ENCODE measurements around the gene ACADS.
"Not testable (repeated sequence)": the region's sequence is repeated elsewhere in the genome, so short reads cannot be mapped to it uniquely, and the experiment has no call there.

ACADS gene

DNA sequence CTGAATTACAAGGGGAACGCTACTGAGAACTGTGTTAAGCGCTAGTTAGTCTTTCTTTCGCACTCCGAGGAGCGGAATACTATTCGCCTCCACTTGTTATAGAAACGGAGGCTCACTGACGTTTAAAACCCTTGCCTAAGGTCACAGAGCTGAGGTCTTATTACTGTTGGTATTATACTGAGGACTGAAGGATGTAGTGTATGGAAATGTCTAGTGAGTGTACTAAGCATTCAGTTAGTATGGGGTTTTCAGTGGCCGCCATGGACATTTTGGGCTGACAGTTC, 826 bp downstream of the ACADS start:
- Histone ChIP-seq H3K27ac (no peak overlapping the region), H3K4me3 (peak overlapping the region; percentile 75), H3K9ac (ENCODE audit: insufficient read length) (no peak overlapping the region), H3K9me3 (ENCODE audit: low read depth, low read length) (no peaks in the 10 kb centered on the region), H3K36me3 (ENCODE audit: insufficient read depth, low read length) (peaks cover 23% of the 10 kb centered on the region)
- no peak for DNase-seq (ENCODE audit: low read depth, low spot score)
- TF ChIP-seq EZH2 (IDR thresholded peaks at IDR 0.05), result no peak
- no peak for TF ChIP-seq POLR2AphosphoS5 (IDR thresholded peaks at IDR 0.05; ENCODE audit: borderline replicate concordance, low read depth, low read length)
- TF ChIP-seq FOXP2 (optimal IDR thresholded peaks at IDR 0.05; ENCODE audit: control extremely low read depth, extremely low read length, insufficient read depth), result no peak

DNA sequence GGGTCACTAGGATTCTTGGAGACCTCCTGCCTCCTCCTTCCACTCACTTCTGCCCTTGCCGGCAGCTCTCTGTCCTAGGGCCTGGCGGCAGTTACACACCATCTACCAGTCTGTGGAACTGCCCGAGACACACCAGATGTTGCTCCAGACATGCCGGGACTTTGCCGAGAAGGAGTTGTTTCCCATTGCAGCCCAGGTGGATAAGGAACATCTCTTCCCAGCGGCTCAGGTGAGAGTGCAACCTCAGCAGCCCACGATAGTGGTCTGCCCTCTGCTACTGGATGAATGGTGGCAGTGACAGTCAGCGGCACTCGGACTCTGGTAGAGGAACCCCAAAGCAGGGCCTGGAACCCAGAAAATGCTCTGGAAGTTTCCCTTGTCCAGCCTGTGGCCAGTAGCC, 1.3 kb downstream of the ACADS start:
- TF ChIP-seq FOXP2 (optimal IDR thresholded peaks at IDR 0.05; ENCODE audit: control extremely low read depth, extremely low read length, insufficient read depth) (no peak), EZH2 (IDR thresholded peaks at IDR 0.05) (no peak), POLR2AphosphoS5 (IDR thresholded peaks at IDR 0.05; ENCODE audit: borderline replicate concordance, low read depth, low read length) (no peak)
- H3K9ac ChIP-seq (ENCODE audit: insufficient read length), result no peak overlapping the region
- peaks cover 18% of the 10 kb centered on the region for H3K36me3 ChIP-seq (ENCODE audit: insufficient read depth, low read length)
- H3K4me3 ChIP-seq, result no peak overlapping the region
- H3K27ac ChIP-seq, result no peak overlapping the region
- H3K9me3 ChIP-seq (ENCODE audit: low read depth, low read length), result no peaks in the 10 kb centered on the region
- no peak for DNase-seq (ENCODE audit: low read depth, low spot score)

DNA sequence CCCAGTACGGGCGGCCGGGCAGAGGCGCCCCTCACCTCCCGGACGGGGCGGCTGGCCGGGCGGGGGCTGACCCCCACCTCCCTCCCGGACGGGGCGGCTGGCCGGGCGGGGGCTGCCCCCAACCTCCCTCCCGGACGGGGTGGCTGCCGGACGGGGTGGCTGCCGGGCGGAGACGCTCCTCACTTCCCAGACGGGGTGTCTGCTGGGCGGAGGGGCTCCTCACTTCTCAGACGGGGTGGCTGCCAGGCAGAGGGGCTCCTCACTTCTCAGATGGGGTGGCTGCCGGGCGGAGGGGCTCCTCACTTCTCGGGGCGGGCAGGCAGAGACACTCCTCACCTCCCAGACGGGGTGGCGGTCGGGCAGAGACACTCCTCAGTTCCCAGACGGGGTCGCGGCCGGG, 6.6 kb downstream of the ACADS start:
- H3K4me3 ChIP-seq; H3K9ac ChIP-seq (ENCODE audit: insufficient read length); DNase-seq (ENCODE audit: low read depth, low spot score); H3K36me3 ChIP-seq (ENCODE audit: insufficient read depth, low read length); H3K27ac ChIP-seq; H3K9me3 ChIP-seq (ENCODE audit: low read depth, low read length): not testable (repeated sequence)

DNA sequence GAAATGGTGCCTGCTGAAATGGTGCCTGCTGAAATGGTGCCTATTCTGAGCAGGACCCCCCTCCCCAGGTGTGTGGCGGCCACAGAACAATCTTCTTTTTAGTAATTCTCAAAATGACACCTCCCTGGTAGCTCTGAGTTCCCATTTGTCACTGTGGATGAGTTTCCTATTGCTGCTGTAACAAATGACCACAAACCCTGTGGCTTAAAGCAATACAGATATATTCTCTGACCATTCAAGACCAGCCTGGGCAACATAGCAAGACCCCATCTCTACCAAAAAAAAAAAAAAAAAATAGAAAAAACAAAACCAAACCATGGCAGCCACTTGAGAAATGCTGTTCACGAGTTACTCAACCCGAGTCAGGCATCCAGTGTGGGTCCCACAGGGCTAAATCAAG, 7.9 kb downstream of the ACADS start:
- no peaks in the 10 kb centered on the region for H3K36me3 ChIP-seq (ENCODE audit: insufficient read depth, low read length)
- H3K9ac ChIP-seq (ENCODE audit: insufficient read length), result no peak overlapping the region
- H3K4me3 ChIP-seq, result no peak overlapping the region
- no peak for TF ChIP-seq FOXP2 (optimal IDR thresholded peaks at IDR 0.05; ENCODE audit: control extremely low read depth, extremely low read length, insufficient read depth)
- TF ChIP-seq POLR2AphosphoS5 (IDR thresholded peaks at IDR 0.05; ENCODE audit: borderline replicate concordance, low read depth, low read length), result no peak
- TF ChIP-seq EZH2 (IDR thresholded peaks at IDR 0.05), result no peak
- DNase-seq (ENCODE audit: low read depth, low spot score), result no peak
- no peaks in the 10 kb centered on the region for H3K9me3 ChIP-seq (ENCODE audit: low read depth, low read length)
- H3K27ac ChIP-seq, result no peak overlapping the region

DNA sequence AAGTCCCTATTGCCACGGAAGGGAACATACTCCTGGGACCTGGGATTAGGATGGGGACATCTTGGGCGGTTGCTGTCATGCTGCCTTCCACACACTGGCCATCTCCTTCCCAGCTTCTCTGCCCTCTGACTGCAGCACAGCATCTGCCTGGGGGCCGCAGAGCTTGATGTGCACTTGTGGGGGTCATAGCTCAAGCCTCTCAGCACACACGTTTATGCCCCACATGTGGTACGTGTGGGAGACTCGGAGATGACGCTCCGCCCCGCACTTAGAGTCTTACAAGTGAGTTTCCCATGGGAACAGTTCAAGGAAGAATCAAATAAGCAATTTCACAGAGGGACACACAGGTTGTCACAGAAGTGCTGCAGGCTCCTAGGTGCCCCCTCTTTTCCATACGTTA, 8.6 kb downstream of the ACADS start:
- Histone ChIP-seq H3K36me3 (ENCODE audit: insufficient read depth, low read length) (no peaks in the 10 kb centered on the region), H3K27ac (no peak overlapping the region), H3K4me3 (no peak overlapping the region), H3K9me3 (ENCODE audit: low read depth, low read length) (no peaks in the 10 kb centered on the region), H3K9ac (ENCODE audit: insufficient read length) (no peak overlapping the region)
- TF ChIP-seq FOXP2 (optimal IDR thresholded peaks at IDR 0.05; ENCODE audit: control extremely low read depth, extremely low read length, insufficient read depth) (no peak), EZH2 (IDR thresholded peaks at IDR 0.05) (no peak), POLR2AphosphoS5 (IDR thresholded peaks at IDR 0.05; ENCODE audit: borderline replicate concordance, low read depth, low read length) (no peak)
- no peak for DNase-seq (ENCODE audit: low read depth, low spot score)

DNA sequence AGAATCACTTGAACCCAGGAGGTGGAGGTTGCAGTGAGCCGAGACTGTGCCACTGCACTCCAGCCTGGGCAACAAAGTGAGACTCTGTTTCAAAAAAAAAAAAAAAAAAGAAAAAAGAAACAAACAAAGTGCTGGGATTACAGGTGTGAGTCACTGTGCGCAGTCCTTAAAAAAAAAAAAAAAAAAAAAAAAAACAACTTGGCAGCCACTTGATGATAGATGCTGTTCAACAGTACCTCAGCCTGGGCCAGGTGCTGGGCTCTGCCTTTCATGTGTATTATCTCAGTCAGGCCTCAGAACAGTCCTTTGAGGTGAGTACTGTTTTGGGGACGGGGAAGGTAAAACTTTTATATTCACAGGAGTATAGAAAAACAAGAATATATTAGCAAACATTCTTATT, 9.6 kb downstream of the ACADS start:
- Histone ChIP-seq H3K27ac (no peak overlapping the region), H3K36me3 (ENCODE audit: insufficient read depth, low read length) (no peaks in the 10 kb centered on the region), H3K9ac (ENCODE audit: insufficient read length) (no peak overlapping the region), H3K9me3 (ENCODE audit: low read depth, low read length) (no peaks in the 10 kb centered on the region), H3K4me3 (no peak overlapping the region)
- no peak for TF ChIP-seq POLR2AphosphoS5 (IDR thresholded peaks at IDR 0.05; ENCODE audit: borderline replicate concordance, low read depth, low read length)
- no peak for DNase-seq (ENCODE audit: low read depth, low spot score)

DNA sequence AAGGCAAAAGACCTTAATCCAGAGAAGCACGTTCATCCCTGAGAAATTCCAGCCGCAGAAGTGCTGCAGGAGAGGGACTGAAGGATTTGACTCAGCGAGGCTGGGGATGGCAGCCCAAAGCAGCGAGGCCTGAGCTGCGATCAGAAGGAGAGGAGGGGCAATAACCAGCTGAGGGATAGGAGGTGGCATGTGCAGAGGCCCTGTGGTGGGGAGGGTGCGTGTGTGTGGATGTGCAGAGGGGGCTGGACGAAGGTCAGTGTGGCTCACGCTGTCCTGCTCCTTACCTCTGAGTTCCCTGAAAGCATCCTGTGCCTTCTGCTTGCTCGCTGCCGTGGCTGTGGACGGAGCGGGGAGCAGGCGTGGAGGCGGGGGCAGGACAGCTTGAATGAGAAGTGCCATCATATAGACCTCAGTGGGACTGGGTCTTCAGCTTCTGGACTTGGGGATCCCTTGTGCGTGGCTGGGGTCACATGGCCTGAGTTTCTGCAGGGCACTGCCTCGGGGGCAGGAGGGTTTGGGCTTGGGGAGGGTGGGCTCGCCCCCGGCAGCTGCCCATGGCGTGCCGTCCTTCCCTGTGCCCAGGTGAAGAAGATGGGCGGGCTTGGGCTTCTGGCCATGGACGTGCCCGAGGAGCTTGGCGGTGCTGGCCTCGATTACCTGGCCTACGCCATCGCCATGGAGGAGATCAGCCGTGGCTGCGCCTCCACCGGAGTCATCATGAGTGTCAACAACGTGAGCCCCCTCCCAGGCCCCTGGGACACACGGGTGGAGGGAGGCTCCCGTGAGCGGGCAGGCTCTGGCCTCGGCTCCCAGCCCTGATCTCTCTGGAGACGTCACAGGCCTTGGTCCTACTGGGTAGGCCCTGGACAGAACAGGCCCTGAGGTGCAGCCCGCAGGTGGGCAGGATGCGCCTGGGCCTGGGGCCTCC, 11.0 kb downstream of the ACADS start:
- no peak for DNase-seq (ENCODE audit: low read depth, low spot score)
- no peaks in the 10 kb centered on the region for H3K36me3 ChIP-seq (ENCODE audit: insufficient read depth, low read length)
- no peaks in the 10 kb centered on the region for H3K9me3 ChIP-seq (ENCODE audit: low read depth, low read length)
- TF ChIP-seq EZH2 (IDR thresholded peaks at IDR 0.05) (no peak), POLR2AphosphoS5 (IDR thresholded peaks at IDR 0.05; ENCODE audit: borderline replicate concordance, low read depth, low read length) (no peak), FOXP2 (optimal IDR thresholded peaks at IDR 0.05; ENCODE audit: control extremely low read depth, extremely low read length, insufficient read depth) (no peak)
- no peak overlapping the region for H3K4me3 ChIP-seq
- no peak overlapping the region for H3K9ac ChIP-seq (ENCODE audit: insufficient read length)
- H3K27ac ChIP-seq, result no peak overlapping the region

DNA sequence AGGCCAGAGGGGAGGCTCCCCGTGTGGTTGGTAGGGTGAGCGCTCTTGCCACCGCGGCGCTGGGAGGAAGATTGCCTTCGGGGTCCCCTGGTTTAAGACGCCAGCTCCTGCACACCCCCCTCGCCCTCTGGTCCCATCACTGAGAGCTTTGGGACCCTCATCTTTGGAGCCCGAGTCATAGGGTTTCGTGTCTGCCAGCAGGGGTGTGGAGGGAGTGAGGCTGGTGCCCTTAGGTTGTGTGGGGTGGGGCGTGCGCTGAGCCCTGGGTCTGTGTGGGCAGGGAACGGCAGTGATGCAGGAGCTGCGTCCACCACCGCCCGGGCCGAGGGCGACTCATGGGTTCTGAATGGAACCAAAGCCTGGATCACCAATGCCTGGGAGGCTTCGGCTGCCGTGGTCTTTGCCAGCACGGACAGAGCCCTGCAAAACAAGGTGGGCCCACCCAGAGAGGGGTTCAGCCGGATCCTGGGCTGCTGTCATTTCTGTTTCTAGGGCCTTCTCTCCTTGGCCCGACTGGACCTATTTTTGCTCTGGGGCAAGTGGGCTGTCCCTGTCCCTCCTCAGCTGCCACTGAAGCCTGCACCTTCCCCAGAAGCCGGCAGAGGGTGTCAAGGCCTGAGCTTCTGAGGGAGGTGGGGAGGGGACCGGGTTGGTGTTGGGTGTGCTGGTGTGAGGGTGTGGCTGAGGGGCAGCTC, 12.1 kb downstream of the ACADS start:
- Histone ChIP-seq H3K27ac (no peak overlapping the region), H3K36me3 (ENCODE audit: insufficient read depth, low read length) (no peaks in the 10 kb centered on the region), H3K9me3 (ENCODE audit: low read depth, low read length) (no peaks in the 10 kb centered on the region), H3K9ac (ENCODE audit: insufficient read length) (no peak overlapping the region), H3K4me3 (no peak overlapping the region)
- no peak for DNase-seq (ENCODE audit: low read depth, low spot score)
- no peak for TF ChIP-seq POLR2AphosphoS5 (IDR thresholded peaks at IDR 0.05; ENCODE audit: borderline replicate concordance, low read depth, low read length)
- no peak for TF ChIP-seq EZH2 (IDR thresholded peaks at IDR 0.05)
- no peak for TF ChIP-seq FOXP2 (optimal IDR thresholded peaks at IDR 0.05; ENCODE audit: control extremely low read depth, extremely low read length, insufficient read depth)

All from SK-N-MC (cell line).